Germinal center (tissue), 1 donor: Measurements from ENCODE around the gene SGK2.
"Not testable (repeated sequence)": the region's sequence is repeated elsewhere in the genome, so short reads cannot be mapped to it uniquely, and the experiment has no call there.

ENCODE experiments used
- DNase-seq: peaks from one replicate; pipeline ENCODE4 v3.0.0; 2012; ENCODE audit warnings: mixed read lengths, low spot score

The SGK2 gene

DNA sequence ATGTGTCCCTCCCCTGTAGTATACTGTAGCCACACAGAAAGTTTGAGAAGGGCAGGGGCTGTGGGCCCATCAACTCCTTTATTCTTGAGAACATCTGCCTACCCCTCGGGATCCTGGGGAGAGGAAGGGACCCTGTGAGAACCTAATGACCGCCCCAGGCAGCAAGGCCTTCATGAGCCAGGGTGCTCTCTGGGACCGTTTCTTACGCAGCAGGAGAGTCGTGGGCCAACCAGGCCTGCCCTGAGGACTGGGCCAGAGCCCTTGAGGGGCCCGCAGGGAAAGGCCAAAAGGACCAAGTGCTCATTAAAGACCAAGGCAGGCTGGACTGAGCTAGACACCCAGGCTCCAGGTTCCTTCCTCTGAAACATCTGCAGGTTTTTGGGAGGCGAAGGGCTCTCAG lies 5.2 kb downstream of the SGK2 start:
- DNase-seq, result no peak

DNA sequence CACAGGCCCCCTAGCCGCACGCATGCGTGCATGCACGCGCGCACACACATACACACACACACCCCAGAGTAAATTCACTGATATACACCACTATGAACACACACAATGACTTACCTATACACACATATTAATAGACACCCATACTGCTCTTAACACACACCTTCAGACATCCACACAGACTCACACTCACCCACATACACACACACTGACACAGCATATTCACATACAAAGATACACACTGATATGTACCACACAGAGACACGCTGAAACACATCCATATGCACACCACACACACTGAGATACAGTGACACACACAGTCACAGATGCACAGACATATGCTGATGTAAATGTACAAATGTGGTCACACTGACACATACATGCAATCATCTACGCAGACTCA lies 5.6 kb downstream of the SGK2 start:
- no peak for DNase-seq

DNA sequence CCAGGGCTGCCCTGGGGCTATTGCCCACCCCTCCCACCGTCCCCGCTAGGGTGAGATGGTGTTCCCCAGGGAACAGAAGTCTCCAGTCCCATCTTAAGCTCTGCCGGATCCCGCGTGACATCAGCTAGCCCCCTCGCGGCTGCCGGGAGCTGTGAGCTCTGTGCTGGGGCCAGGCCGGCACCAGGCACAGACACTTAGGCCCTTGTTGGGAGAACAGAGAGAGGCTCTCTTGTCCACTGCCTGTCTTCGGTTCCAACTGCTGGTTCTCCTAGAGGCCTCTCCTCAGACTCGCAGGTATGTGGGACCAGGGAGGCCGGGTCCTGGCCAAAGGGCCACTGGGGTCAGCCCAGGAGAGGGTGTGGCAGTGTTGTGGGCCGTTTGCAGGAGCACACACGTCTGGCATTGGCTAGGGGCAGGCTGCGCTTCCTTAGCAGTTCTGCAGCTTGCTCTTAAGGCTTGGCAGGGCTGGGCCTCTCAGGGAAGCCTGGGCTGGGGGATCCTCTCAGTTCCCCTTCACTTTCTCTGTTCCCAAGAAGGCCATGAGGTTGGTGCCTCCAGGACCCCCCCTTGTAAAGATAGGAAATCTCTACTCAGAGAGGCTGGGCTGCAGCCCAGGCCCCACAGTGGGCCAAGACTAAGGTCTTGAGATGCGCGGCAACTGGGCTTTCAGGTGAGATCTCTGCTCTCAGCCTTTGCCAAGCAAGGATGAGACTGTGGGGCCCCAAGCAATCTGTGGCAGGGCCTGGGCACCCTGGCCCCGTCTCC lies 6.3 kb downstream of the SGK2 start:
- DNase-seq, result no peak

DNA sequence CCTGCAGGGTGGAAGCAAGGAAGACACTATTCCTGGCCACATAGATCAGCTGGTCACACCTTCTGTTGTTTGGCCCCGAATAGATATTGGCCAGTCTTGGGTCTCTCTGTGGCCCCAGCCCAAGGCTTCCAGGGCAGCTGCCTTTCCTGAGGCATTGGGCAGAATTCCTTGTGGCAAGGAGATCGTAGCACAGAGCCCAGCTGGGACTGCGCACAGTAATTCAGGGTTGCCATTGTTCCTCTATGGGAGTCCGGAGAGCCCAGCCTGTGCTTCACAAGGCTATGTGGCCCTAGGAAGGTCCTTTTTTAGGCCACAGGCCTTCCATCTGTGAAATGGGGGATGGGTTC lies 6.9 kb downstream of the SGK2 start:
- no peak for DNase-seq

DNA sequence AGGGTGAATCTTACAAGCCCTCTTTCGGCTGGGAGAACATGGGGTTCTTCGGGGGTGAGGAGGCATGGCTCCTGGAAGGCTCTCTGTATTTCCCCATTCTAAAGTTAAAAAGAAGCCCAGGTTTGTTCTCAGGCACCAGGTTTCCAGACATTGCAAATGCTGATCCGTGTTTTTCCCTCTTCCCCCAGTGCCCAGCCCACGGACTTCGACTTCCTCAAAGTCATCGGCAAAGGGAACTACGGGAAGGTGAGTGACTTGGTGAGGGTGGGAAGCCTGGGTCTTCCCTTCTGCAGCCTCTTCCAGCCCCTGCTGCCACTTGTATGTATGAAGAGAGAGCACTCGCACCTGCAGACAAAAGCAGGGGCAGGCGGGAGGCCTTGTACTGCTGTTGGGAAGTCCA lies 8.7 kb downstream of the SGK2 start:
- no peak for DNase-seq

DNA sequence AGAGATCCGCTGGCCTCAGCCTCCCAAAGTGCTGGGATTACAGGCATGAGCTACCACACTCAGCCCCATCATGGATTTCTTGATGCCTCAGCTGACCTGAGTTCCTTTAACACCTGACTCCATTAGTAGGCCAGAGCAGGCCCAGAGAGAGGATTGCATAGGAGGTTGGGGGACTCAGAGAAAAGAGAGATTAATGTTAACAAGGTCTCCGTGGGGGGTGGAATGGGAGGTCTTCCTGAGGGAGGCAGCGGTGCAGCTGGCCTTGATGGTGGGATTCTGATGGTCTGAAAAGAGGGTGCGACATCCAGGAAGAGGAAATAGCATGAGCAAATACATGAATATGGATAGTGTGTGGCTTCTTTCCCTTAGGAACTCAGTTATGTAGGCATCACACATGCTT lies 9.9 kb downstream of the SGK2 start:
- DNase-seq, result no peak

DNA sequence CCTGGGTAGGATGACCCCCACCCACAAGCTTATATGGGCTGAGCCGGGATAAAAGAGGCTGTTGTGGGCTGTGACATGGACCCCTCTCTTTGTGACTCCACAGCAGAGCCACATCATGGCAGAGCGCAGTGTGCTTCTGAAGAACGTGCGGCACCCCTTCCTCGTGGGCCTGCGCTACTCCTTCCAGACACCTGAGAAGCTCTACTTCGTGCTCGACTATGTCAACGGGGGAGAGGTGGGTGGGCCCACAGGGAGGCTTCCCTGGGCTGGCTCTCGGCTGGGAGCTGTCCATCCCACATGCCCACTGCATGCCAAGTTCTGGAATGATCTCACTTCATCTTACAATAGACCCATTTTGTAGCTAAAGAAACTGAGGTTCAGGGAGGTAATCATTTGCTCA lies 10.5 kb downstream of the SGK2 start:
- DNase-seq, result no peak

DNA sequence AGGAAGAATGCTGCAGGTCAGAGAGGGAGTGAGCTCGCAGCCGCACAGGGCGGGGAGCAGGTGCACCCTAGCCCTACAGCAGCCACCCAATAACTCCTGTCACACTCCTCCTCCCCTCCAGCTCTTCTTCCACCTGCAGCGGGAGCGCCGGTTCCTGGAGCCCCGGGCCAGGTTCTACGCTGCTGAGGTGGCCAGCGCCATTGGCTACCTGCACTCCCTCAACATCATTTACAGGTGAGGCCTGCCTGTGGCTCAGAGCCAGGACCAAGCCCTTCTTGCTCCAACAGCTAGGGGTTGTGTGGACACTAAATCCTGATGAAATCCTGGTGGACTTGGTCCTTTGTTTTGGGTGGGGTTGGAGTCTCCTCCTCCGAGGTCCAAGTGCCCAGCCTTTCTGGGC lies 11.7 kb downstream of the SGK2 start:
- no peak for DNase-seq

DNA sequence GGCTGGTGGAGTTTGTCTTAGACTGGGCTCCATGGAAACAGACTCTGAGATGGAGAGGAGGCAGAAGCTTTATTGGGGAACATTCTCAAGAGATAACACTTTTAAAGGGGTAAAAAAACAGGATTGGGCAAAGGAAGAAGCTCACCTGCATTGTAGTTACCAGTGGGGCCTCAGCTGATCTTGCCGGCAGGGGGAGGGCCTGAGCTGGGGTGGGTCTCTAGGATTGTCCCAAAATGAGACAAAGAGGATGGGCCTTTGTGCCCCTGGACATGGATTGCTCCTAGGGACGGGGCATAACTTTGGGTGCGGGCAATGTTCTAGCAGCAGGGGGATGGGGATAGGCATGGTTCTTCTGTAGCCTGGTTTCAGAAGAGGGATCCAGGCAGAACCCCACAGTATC lies 12.5 kb downstream of the SGK2 start:
- DNase-seq, result no peak

DNA sequence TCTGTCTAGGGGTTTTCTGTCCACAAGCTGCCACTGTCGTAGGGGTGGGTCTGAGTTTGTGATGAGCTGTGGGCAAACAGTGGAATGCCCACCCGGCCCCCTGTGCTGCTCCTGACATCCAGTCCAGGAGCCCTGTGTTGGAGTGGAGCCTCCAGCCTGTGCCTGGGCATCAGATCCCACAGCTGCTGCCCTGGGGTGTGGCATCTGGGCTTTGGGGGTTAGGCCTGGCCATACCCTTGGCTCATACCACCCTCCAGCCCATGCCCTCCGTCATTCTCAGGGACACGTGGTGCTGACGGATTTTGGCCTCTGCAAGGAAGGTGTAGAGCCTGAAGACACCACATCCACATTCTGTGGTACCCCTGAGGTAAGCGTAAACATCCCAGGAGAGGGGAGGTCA lies 12.9 kb downstream of the SGK2 start:
- DNase-seq, result no peak

DNA sequence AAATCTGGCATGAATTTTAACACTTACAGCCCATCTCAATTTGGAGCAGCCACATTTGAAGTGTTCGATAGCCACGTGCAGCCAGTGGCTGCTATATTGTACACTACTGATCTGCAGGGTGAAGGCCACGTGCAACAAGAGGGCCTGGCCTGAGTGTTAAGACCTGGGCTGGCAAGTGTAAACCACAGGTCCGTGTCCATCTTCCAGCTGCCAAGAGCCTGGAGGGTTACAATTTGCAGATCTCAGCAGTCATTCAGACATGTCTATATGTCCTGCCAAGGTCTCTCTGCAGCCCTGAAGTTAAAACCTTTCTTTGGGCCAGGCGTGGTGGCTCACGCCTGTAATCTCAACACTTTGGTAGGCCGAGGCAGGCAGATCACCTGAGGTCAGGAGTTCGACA lies 14.1 kb downstream of the SGK2 start:
- no peak for DNase-seq

DNA sequence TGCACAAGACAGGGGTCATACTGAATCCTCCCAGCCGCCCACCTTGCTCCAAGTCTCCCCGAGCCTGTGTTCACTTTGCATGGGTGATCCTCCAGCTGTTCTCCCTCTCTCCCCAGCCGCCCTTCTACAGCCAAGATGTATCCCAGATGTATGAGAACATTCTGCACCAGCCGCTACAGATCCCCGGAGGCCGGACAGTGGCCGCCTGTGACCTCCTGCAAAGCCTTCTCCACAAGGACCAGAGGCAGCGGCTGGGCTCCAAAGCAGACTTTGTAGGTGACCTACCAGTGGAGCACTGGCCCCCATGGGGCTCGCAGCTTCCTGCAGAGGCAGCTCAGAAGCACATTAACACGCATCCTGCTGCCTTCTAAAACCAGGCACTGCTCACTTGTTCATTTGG lies 17.3 kb downstream of the SGK2 start:
- no peak for DNase-seq

DNA sequence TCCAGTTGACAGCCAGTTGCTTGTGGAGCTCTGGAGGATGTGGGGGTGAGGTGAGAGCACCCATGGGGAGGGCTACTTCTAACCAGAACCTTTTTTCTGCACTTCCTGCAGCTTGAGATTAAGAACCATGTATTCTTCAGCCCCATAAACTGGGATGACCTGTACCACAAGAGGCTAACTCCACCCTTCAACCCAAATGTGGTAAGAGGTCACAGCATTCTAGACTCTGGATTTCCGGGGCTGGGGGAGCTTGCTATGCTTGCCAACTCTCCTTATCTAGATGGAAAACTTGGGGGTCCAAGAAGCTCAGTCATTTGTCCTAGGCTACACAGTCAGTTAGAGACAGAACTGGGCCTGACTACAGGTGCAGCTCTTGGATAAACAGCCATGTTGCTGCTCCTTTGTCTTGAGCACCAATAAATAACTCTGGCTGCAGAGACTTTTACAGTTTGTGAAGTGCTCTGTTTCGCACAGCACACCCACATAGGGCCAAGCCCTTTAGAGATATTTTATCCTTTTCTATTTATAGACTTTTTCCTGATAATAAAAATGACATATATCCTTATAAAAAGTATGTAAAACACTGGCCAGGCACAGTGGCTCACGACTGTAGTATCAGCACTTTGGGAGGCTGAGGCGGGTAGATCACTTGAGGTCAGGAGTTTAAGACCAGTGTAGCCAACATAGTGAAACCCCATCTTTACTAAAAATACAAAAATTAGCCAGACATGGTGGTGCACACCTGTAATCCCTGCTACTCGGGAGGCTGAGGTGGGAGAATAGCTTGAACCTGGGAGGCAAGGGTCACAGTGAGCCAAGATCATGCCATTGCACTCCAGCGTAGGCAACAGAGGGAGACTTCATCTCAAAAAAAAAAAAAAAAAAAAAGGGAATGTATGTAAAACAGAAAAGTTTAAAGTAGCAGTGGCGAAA lies 21.3 kb downstream of the SGK2 start:
- DNase-seq, result no peak

DNA sequence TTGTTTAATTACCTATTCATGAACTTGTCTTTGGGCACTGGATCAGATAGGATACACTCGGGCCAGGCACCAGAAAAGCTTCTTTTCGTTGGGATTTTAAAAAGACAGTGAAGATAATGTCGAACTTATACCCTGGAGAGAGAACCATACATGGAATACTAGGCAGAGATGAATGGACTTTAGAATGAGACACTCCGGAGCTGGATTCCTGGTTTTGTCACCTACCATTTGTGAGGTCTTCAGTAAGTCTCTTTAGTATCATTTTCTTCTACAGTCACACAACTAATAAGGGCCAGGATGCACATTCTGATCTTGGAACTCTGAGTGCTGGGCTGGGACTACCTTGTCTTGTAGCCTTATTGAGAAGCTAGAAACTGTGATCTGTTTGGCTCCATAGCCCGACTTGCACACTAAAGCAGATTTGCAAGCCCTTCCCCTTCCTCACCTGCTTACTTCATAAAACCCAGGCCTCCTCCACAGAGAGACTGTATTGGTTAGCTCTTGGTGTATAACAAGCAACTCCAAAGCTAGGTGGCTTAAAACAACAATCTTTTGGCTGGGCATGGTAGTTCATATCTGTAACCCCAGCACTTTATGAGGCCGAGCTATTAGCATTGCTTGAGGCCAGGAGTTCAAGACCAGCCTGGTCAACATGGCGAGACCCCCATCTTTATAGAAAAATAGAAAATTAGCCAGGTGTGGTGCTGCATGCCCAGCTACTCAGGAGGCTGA lies 24.5 kb downstream of the SGK2 start:
- DNase-seq, result no peak

DNA sequence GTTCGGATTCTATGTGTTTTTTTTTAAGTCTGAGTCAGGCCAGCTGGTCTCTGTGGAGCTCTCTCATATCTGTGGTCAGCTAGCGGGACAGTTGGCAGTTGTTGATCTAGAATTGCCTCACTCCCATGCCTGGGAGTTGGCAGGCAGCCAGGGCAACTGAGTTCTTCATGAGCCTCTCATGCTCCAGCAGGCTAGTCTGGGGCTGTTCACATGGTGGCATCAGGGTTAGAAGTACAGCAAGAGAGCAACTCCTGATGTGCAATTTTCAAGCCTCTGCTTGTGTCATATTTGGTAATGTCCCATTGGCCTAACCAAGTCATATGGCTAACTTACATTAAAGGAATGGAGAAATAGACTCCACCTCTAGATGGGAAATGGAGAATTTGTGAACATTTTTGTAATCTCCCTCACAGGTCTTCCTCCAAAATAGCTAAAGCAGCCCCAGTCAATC lies 25.2 kb downstream of the SGK2 start:
- DNase-seq, result no peak

DNA sequence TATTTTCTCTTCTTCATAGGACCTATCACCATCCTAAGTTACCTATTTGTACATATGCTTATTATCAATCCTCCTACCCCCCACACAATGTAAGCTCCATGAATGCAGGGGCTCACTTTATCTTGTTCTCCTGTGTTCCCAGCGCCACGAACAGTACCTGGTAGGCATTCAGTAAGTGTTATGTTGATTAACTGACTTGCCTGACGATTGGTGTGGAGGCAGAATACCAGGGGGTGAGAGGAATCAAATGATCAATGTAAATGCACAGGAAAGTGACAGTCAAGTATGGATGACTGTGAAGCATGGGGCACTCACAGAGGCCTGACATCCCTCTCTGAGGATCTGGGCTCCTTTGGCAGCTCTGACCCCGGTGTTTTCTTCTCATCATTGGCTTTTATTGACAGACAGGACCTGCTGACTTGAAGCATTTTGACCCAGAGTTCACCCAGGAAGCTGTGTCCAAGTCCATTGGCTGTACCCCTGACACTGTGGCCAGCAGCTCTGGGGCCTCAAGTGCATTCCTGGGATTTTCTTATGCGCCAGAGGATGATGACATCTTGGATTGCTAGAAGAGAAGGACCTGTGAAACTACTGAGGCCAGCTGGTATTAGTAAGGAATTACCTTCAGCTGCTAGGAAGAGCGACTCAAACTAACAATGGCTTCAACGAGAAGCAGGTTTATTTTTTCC lies 25.8 kb downstream of the SGK2 start:
- DNase-seq, result no peak

DNA sequence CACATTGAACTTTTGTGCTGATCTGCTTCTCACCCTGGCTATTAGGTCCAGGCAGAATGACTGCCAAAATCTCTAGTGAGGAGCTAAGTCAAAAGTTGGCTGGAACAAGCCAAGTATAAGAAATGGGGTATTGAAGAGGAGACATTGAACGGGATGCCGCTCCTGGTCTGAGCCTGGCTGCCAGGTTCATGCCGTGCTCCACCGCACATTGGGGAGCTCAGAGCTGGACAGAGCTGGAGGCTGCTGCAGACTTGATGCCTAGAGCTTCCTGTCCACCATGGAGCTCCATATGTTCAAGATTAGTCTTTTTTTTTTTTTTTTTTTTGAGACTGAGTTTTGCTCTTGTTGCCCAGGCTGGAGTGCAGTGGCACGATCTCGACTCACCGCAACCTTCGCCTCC lies 27.8 kb downstream of the SGK2 start:
- no peak for DNase-seq

DNA sequence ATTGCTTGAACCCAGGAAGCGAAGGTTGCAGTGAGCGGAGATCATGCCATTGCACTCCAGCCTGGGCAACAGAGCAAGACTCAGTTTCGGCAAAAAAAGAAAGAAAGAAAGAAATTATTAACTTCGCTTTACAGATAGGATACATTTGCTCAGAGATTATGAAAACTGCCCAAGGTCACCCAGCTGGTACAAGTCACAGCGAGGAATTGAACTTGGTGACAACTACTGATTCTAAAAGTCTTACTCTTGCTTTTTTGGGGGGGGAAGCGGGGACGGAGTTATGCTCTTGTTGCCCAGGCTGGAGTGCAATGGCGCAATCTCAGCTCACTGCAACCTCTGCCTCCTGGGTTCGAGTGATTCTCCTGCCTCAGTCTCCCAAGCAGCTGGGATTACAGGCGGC lies 29.7 kb downstream of the SGK2 start:
- DNase-seq, result not testable (repeated sequence)

DNA sequence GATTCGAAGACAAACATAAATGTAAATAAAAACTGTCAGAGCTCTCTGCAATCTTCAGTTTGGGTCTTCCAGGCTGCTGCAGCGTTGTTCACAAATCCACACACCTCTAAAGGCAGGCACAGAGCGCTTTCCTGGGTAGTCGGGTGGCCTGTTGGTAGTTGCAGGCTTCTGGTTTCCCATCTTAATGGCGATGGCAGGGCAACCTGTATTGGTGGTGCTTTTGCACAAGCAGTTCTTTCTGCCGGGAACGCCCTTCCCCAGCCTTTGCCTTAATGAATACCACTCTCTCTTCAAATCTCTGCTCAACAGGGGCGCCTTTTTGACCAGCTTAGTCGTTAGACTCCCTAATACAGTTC lies 31.2 kb downstream of the SGK2 start:
- no peak for DNase-seq

DNA sequence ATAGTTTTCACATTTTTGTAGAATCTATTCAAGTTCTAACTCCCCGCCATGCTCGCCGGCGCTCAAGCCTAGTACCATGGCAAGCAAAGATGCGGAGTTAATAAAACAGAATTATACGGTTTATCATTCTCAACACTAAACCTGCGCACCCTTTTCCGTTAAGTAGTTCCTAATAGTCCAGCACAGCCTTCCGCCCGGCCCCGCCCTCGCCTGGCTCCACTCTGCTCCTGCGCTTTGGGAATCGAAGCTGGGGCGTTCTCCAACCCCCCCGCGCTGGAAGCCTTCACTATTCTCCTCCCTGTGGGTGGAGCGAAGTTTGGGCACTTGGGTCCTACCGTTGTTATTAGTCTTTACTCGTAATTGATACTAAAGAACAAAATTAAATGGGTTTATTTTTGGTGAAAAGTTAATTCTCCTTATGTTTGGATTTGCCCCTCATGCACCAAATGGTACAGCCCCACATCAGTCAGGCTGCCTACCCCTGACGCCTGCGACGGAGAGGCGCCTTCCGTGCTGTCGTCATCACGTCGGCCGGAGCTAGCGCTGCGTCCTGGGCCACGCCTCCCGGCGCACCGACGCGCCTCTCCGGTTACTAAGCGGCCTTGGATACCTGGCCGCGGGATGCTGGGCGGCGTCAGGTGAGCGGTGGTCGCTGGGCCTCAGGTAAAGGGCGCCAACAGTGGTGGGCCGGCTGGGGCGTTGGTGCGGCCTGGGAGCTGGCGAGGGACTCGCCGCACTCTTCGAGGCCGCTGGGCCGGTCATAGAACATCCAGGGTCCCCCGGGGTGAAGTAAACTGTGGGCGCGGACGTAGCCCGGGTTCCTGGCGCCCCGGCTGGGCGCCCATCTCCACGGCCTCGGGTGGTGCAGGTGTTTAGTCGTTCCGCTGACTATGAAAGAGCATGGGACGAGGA lies 31.8 kb downstream of the SGK2 start, which contains the start of gene IFT52:
TSS of gene IFT52 (plus strand) at position 546 of the 912 bp plus-strand sequence. CDS start 3,762 bp downstream, outside the sequence.
- DNase-seq, result peak; percentile 92

DNA sequence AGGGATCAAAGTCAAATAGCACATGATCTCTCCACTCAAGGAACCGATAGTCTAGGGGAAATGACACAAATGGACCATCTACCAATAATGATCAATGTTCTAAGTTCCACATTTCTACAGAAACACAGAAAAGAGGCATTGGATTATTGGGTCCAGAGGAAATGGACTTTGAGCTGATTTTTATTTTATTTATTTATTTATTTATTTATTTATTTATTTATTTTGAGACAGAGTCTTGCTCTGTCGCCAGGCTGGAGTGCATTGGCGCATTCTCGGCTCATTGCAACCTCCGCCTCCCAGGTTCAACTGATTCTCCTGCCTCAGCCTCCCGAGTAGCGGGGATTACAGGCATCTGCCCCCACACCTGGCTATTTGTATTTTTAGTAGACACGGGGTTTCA lies 43.1 kb downstream of the SGK2 start:
- not testable (repeated sequence) for DNase-seq
